Measurements from ENCODE around the gene RYR1. TPM values are rescaled to one million over a fixed set of nuclear protein-coding genes. Genes with fewer than 3 reads are reported as not detected.

The RYR1 gene
- total and polyA plus RNA-seq, 2 of the 8 experiments (the other 6 are each of a cell fraction or from before 2014, with no cell fraction given): 5.8 to 11.8 TPM

DNA sequence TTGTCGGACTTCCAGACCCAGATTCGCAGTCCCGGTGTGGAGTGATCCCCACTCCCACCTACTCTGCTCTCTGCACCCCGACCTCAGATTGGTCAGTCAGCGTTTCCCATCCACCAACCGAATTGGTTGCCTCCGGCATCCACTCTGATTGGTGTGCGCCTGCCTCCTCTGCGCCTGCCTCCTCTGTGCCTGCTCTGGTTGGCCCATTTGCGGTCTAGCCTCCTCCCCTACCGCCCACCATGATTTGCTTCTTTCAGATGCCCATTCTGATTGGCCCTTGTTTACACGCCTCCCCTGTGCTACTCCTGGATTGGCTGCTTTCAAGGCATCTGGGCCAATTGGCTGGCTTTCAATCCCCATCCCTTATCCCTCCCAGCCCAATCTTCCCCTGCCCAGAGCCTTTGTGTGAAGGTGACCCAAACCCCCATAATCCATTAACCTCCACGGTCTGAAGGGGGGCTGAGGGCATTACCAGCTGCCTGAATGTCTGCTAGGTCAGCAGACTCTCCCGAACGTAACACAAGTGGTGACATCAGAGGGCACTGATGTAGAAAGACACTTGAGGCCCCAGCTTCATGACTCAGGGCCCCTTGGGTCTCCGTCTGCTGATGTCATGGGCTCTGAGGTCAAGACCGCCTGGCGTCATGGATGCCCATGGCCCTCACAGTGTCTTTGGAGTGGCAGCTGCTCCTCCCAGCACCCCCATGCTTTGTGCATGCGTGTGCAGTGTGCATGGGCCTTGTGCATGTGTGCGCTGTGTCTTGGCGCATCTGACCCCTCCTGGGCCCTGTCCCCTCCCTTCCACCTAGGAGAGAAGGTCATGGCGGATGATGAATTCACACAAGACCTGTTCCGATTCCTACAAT lies 103.8 kb downstream of the RYR1 start:
- Histone ChIP-seq H3K4me3 (ENCODE audit: extremely low read depth in 1 of 4, insufficient read depth in 2 of 4, low read depth in 3 of 4, low read length in 4 of 4) (no peak overlapping the region), H3K4me1 (replicated peaks in 1 of 4; ENCODE audit: control insufficient read depth in 3 of 4, insufficient read depth in 4 of 4, low read length in 3 of 4) (no peaks in the 10 kb centered on the region), H3K9ac (replicated peaks in 1 of 4; ENCODE audit: extremely low read depth in 1 of 4, low read depth in 3 of 4, low read length in 3 of 4) (no peak overlapping the region), H4K8ac (ENCODE audit: extremely low read depth, insufficient read depth, low read length) (peak overlapping the region; percentile 41; the same call in 1 of the 2 replicates), H3K56ac (replicated peaks; ENCODE audit: insufficient read length, low read depth, low read length) (no peak overlapping the region), H2AK5ac (ENCODE audit: low read depth, low read length) (no peak overlapping the region), H2BK5ac (ENCODE audit: low read depth, low read length) (no peak overlapping the region), H3K4me2 (ENCODE audit: insufficient read depth in 1 of 2, low read depth in 2 of 2, low read length in 2 of 2) (no peak overlapping the region), H3K18ac (ENCODE audit: extremely low read depth, low read length) (no peak overlapping the region), H3K9me3 (ENCODE audit: insufficient read depth in 2 of 2, low read depth in 1 of 2, low read length in 1 of 2) (peaks cover 16 to 19% of the 10 kb centered on the region in 2 experiments), H3K23ac (ENCODE audit: insufficient read length) (no peak overlapping the region), H3K27ac (ENCODE audit: low read depth, low read length) (no peak overlapping the region; the same call in 1 of the 2 replicates), H3K23me2 (ENCODE audit: low read depth, low read length) (no peaks in the 10 kb centered on the region), H2BK15ac (ENCODE audit: low read length) (no peak overlapping the region), H2BK120ac (replicated peaks; ENCODE audit: low read depth, low read length) (no peak overlapping the region), H2AFZ (ENCODE audit: low read length) (no peak overlapping the region), H4K20me1 (replicated peaks in 1 of 2; ENCODE audit: control insufficient read depth in 1 of 2, insufficient read depth in 2 of 2, low read length in 2 of 2) (peaks cover 0 to 2% of the 10 kb centered on the region in 2 experiments), H2BK12ac (ENCODE audit: low read depth, low read length) (no peak overlapping the region), H3K14ac (ENCODE audit: insufficient read length) (no peak overlapping the region), H3K79me1 (ENCODE audit: low read depth, low read length) (no peaks in the 10 kb centered on the region), H3K4ac (replicated peaks; ENCODE audit: insufficient read length, low read depth, low read length) (no peak overlapping the region), H3K27me3 (replicated peaks in 1 of 4; ENCODE audit: control insufficient read depth in 3 of 4, extremely low read depth in 1 of 4, insufficient read depth in 3 of 4, low read length in 3 of 4) (no peaks in the 10 kb centered on the region), H4K91ac (replicated peaks; ENCODE audit: insufficient read length, low read length) (peak overlapping the region; percentile 47), H2BK20ac (ENCODE audit: low read length) (no peak overlapping the region), H3K79me2 (ENCODE audit: control insufficient read depth in 1 of 2, insufficient read depth in 2 of 2, low read length in 2 of 2) (no peaks in the 10 kb centered on the region), H4K5ac (ENCODE audit: insufficient read length, low read depth, low read length) (no peak overlapping the region), H3K36me3 (ENCODE audit: control insufficient read depth in 2 of 4, insufficient read depth in 4 of 4, low read length in 3 of 4) (peaks cover 3 to 18% (median 12%) of the 10 kb centered on the region in 4 experiments; a peak in 6 of 8 replicates)
- WGBS, 2 experiments (ENCODE audit: extremely low coverage in 1 of 2, insufficient coverage in 1 of 2, insufficient read length in 1 of 2, insufficient replicate concordance in 2 of 2, low coverage in 1 of 2, low lambda C conversion rate in 2 of 2, missing lambda C conversion rate in 1 of 2): 93% methylated on average over 23 of the region's 23 CpGs; no CpG with 5 or more reads in 1 of the 2 experiments
- CTCF ChIA-PET (ENCODE audit: partially characterized antibody): interaction anchor here (2.6 kb wide), 1 partner anchor 22 kb away, joined by 7 read pairs; no protein-coding TSS in a partner anchor
- FAIRE-seq (no peak), DNase-seq (ENCODE audit: low read depth in 1 of 2, low spot score in 2 of 2) (no peak)
- POLR2A ChIA-PET (ENCODE audit: partially characterized antibody): interaction anchor here (1.2 kb wide), 1 partner anchor 23 kb away, joined by 3 read pairs; no protein-coding TSS in a partner anchor
- TF ChIP-seq TAF7 (optimal IDR thresholded peaks at IDR 0.05; ENCODE audit: borderline replicate concordance, low read depth, low read length) (no peak), SRF (IDR thresholded peaks at IDR 0.05; ENCODE audit: low read depth, low read length) (no peak), TEAD4 (IDR thresholded peaks at IDR 0.05; ENCODE audit: low read depth, low read length) (no peak), GABPA (IDR thresholded peaks at IDR 0.05; ENCODE audit: borderline replicate concordance, insufficient read depth, low read length) (no peak), FOSL1 (IDR thresholded peaks at IDR 0.05; ENCODE audit: insufficient read depth, low read depth, low read length) (no peak), JUND (IDR thresholded peaks at IDR 0.05; ENCODE audit: low read length) (no peak), ASH2L (IDR thresholded peaks at IDR 0.05; ENCODE audit: low read length) (no peak)
- TF ChIP-seq, protein P1, sequence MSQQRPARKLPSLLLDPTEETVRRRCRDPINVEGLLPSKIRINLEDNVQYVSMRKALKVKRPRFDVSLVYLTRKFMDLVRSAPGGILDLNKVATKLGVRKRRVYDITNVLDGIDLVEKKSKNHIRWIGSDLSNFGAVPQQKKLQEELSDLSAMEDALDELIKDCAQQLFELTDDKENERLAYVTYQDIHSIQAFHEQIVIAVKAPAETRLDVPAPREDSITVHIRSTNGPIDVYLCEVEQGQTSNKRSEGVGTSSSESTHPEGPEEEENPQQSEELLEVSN (IDR thresholded peaks at IDR 0.05): no peak
- TF ChIP-seq, protein P2, sequence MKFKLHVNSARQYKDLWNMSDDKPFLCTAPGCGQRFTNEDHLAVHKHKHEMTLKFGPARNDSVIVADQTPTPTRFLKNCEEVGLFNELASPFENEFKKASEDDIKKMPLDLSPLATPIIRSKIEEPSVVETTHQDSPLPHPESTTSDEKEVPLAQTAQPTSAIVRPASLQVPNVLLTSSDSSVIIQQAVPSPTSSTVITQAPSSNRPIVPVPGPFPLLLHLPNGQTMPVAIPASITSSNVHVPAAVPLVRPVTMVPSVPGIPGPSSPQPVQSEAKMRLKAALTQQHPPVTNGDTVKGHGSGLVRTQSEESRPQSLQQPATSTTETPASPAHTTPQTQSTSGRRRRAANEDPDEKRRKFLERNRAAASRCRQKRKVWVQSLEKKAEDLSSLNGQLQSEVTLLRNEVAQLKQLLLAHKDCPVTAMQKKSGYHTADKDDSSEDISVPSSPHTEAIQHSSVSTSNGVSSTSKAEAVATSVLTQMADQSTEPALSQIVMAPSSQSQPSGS (IDR thresholded peaks at IDR 0.05; ENCODE audit: low read length): no peak
